HepG2 (cell line): ENCODE results near the gene AFF4. TPM values are rescaled to one million over a fixed set of nuclear protein-coding genes. Genes with fewer than 3 reads are reported as not detected.

Experiments
- ATF6 ChIP-seq: sonication (generic); formaldehyde crosslinking; conservative IDR thresholded peaks from 2 replicates; pipeline ENCODE4 v1.4.0; 2020; ENCODE audit warnings: missing genetic modification reagents
- DPF2 ChIP-seq: sonication (generic); formaldehyde crosslinking; IDR thresholded peaks from 2 replicates; pipeline ENCODE4 v1.4.0; 2020; ENCODE audit warnings: mild to moderate bottlenecking, low read depth, missing genetic modification reagents, borderline replicate concordance
- ISL2 ChIP-seq: sonication (generic); formaldehyde crosslinking; IDR thresholded peaks from 2 replicates; pipeline ENCODE4 v1.5.0; 2020; ENCODE audit warnings: missing genetic modification reagents
- KDM5A ChIP-seq: fragments of 200-600 bp; sonication (generic); IDR thresholded peaks from 2 replicates; pipeline ENCODE4 v1.7.0; 2018; ENCODE audit warnings: antibody characterized with exemption, mild to moderate bottlenecking, low read length, borderline replicate concordance
- RFX5 ChIP-seq: IDR thresholded peaks from 2 replicates; pipeline ENCODE4 v1.6.1; 2011; ENCODE audit warnings: low read depth, low read length, improper control_type of control experiment
- SIX1 ChIP-seq: sonication (generic); formaldehyde crosslinking; IDR thresholded peaks from 2 replicates; pipeline ENCODE4 v1.4.0; 2020; ENCODE audit warnings: missing genetic modification reagents, borderline replicate concordance
- SRY ChIP-seq: sonication (generic); formaldehyde crosslinking; IDR thresholded peaks from 2 replicates; pipeline ENCODE4 v1.8.0; 2022; ENCODE audit warnings: mild to moderate bottlenecking, missing genetic modification reagents
- ZFP41 ChIP-seq: sonication (generic); formaldehyde crosslinking; IDR thresholded peaks from 2 replicates; pipeline ENCODE4 v1.4.0; 2020; ENCODE audit warnings: mild to moderate bottlenecking, missing genetic modification reagents, borderline replicate concordance
- ZFYVE20 ChIP-seq: sonication (generic); formaldehyde crosslinking; IDR thresholded peaks from 2 replicates; pipeline ENCODE4 v1.8.0; 2023; ENCODE audit warnings: low read depth, mild to moderate bottlenecking, moderate library complexity, missing genetic modification reagents, borderline replicate concordance
- polyA plus RNA-seq, 8 experiments: library from polyadenylated mRNA; depleted of rRNA in 3 of 8; stranded (reverse) in 7 of 8; unstranded in 1 of 8; fragments of >200 nt; fragmentation: Illumina TruSeq in 4 of 8; extraction: Trizol in 4 of 8; gene quantifications; 2 replicates each; pipeline versions ENCODE4 v1.2.1 to v1.2.3, GENCODE V29; 2011 to 2016; ENCODE audit warnings: low read depth in 4 of 8, missing spikeins in 1 of 8, mixed read lengths in 1 of 8; ENCODE audit not compliant: insufficient read depth in 1 of 8
- total RNA-seq, 5 experiments: library from RNA; depleted of rRNA; stranded (reverse); fragments of >200 nt; fragmentation: Illumina TruSeq; extraction: Trizol; gene quantifications; 2 replicates each; pipeline ENCODE4 v1.2.3, GENCODE V29; 2016; ENCODE audit warnings: low read depth in 1 of 5
- TF ChIP-seq, protein P1 (sequence below): sonication (generic); formaldehyde crosslinking; IDR thresholded peaks from 2 replicates; pipeline ENCODE4 v1.4.0; 2020; ENCODE audit warnings: missing genetic modification reagents, borderline replicate concordance
- TF ChIP-seq, protein P2 (sequence below): IDR thresholded peaks from 2 replicates; pipeline ENCODE4 v1.6.1; 2016; ENCODE audit warnings: low read depth, borderline replicate concordance
- TF ChIP-seq, protein P3 (sequence below): IDR thresholded peaks from 2 replicates; pipeline ENCODE4 v1.6.1; 2016
- TF ChIP-seq, protein P4 (sequence below): sonication (generic); formaldehyde crosslinking; IDR thresholded peaks from 2 replicates; pipeline ENCODE4 v1.9.0; 2022; ENCODE audit warnings: low read depth, missing genetic modification reagents
- TF ChIP-seq, protein P5 (sequence below): sonication (generic); formaldehyde crosslinking; IDR thresholded peaks from 2 replicates; pipeline ENCODE4 v1.4.0; 2020; ENCODE audit warnings: missing genetic modification reagents

The AFF4 gene
- total and polyA plus RNA-seq, 2 of the 13 experiments (the other 11 are each of a cell fraction or from before 2014, with no cell fraction given): 22.1 to 25.5 TPM

GRCh38 chr5:132963171-132964104 lies at the start of gene AFF4 (continued):
- no peak for TF ChIP-seq ZFYVE20 (CRISPR knock-in tag)
- no peak for TF ChIP-seq ZFP41 (CRISPR knock-in tag)
- TF ChIP-seq, protein P1, sequence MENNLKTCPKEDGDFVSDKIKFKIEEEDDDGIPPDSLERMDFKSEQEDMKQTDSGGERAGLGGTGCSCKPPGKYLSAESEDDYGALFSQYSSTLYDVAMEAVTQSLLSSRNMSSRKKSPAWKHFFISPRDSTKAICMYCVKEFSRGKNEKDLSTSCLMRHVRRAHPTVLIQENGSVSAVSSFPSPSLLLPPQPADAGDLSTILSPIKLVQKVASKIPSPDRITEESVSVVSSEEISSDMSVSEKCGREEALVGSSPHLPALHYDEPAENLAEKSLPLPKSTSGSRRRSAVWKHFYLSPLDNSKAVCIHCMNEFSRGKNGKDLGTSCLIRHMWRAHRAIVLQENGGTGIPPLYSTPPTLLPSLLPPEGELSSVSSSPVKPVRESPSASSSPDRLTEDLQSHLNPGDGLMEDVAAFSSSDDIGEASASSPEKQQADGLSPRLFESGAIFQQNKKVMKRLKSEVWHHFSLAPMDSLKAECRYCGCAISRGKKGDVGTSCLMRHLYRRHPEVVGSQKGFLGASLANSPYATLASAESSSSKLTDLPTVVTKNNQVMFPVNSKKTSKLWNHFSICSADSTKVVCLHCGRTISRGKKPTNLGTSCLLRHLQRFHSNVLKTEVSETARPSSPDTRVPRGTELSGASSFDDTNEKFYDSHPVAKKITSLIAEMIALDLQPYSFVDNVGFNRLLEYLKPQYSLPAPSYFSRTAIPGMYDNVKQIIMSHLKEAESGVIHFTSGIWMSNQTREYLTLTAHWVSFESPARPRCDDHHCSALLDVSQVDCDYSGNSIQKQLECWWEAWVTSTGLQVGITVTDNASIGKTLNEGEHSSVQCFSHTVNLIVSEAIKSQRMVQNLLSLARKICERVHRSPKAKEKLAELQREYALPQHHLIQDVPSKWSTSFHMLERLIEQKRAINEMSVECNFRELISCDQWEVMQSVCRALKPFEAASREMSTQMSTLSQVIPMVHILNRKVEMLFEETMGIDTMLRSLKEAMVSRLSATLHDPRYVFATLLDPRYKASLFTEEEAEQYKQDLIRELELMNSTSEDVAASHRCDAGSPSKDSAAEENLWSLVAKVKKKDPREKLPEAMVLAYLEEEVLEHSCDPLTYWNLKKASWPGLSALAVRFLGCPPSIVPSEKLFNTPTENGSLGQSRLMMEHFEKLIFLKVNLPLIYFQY (CRISPR knock-in tag): peak; percentile 100
- peak; percentile 70 for TF ChIP-seq ISL2 (CRISPR knock-in tag)
- 0 out of 2 replicates have a peak, but pooled peaks have one; percentile 35 for TF ChIP-seq DPF2 (CRISPR knock-in tag)
- TF ChIP-seq, protein P2, sequence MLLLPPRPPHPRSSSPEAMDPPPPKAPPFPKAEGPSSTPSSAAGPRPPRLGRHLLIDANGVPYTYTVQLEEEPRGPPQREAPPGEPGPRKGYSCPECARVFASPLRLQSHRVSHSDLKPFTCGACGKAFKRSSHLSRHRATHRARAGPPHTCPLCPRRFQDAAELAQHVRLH: peak; percentile 72; the same call in 1 of the 2 replicates
- TF ChIP-seq RFX5: no peak
- TF ChIP-seq, protein P3, sequence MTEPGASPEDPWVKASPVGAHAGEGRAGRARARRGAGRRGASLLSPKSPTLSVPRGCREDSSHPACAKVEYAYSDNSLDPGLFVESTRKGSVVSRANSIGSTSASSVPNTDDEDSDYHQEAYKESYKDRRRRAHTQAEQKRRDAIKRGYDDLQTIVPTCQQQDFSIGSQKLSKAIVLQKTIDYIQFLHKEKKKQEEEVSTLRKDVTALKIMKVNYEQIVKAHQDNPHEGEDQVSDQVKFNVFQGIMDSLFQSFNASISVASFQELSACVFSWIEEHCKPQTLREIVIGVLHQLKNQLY (CRISPR knock-in tag): peak; percentile 74
- TF ChIP-seq, protein P4, sequence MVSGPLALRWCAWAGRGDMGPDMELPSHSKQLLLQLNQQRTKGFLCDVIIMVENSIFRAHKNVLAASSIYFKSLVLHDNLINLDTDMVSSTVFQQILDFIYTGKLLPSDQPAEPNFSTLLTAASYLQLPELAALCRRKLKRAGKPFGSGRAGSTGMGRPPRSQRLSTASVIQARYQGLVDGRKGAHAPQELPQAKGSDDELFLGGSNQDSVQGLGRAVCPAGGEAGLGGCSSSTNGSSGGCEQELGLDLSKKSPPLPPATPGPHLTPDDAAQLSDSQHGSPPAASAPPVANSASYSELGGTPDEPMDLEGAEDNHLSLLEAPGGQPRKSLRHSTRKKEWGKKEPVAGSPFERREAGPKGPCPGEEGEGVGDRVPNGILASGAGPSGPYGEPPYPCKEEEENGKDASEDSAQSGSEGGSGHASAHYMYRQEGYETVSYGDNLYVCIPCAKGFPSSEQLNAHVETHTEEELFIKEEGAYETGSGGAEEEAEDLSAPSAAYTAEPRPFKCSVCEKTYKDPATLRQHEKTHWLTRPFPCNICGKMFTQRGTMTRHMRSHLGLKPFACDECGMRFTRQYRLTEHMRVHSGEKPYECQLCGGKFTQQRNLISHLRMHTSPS (CRISPR knock-in tag): 0 out of 2 replicates have a peak, but pooled peaks have one; percentile 25
- TF ChIP-seq, protein P5, sequence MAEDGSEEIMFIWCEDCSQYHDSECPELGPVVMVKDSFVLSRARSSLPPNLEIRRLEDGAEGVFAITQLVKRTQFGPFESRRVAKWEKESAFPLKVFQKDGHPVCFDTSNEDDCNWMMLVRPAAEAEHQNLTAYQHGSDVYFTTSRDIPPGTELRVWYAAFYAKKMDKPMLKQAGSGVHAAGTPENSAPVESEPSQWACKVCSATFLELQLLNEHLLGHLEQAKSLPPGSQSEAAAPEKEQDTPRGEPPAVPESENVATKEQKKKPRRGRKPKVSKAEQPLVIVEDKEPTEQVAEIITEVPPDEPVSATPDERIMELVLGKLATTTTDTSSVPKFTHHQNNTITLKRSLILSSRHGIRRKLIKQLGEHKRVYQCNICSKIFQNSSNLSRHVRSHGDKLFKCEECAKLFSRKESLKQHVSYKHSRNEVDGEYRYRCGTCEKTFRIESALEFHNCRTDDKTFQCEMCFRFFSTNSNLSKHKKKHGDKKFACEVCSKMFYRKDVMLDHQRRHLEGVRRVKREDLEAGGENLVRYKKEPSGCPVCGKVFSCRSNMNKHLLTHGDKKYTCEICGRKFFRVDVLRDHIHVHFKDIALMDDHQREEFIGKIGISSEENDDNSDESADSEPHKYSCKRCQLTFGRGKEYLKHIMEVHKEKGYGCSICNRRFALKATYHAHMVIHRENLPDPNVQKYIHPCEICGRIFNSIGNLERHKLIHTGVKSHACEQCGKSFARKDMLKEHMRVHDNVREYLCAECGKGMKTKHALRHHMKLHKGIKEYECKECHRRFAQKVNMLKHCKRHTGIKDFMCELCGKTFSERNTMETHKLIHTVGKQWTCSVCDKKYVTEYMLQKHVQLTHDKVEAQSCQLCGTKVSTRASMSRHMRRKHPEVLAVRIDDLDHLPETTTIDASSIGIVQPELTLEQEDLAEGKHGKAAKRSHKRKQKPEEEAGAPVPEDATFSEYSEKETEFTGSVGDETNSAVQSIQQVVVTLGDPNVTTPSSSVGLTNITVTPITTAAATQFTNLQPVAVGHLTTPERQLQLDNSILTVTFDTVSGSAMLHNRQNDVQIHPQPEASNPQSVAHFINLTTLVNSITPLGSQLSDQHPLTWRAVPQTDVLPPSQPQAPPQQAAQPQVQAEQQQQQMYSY: peak; percentile 94
- 0 out of 2 replicates have a peak, but pooled peaks have one; percentile 30 for TF ChIP-seq ATF6
- peak; percentile 43; the same call in 1 of the 2 replicates for TF ChIP-seq SIX1 (CRISPR knock-in tag)
- TF ChIP-seq SRY: peak; percentile 94; the same call in 1 of the 2 replicates
- no peak for TF ChIP-seq KDM5A
